Measurements from ENCODE around the gene DENND4B. TPM values are rescaled to one million over a fixed set of nuclear protein-coding genes. Genes with fewer than 3 reads are reported as not detected.
"Not testable (repeated sequence)": the region's sequence is repeated elsewhere in the genome, so short reads cannot be mapped to it uniquely, and the experiment has no call there.

DENND4B gene, protein sequence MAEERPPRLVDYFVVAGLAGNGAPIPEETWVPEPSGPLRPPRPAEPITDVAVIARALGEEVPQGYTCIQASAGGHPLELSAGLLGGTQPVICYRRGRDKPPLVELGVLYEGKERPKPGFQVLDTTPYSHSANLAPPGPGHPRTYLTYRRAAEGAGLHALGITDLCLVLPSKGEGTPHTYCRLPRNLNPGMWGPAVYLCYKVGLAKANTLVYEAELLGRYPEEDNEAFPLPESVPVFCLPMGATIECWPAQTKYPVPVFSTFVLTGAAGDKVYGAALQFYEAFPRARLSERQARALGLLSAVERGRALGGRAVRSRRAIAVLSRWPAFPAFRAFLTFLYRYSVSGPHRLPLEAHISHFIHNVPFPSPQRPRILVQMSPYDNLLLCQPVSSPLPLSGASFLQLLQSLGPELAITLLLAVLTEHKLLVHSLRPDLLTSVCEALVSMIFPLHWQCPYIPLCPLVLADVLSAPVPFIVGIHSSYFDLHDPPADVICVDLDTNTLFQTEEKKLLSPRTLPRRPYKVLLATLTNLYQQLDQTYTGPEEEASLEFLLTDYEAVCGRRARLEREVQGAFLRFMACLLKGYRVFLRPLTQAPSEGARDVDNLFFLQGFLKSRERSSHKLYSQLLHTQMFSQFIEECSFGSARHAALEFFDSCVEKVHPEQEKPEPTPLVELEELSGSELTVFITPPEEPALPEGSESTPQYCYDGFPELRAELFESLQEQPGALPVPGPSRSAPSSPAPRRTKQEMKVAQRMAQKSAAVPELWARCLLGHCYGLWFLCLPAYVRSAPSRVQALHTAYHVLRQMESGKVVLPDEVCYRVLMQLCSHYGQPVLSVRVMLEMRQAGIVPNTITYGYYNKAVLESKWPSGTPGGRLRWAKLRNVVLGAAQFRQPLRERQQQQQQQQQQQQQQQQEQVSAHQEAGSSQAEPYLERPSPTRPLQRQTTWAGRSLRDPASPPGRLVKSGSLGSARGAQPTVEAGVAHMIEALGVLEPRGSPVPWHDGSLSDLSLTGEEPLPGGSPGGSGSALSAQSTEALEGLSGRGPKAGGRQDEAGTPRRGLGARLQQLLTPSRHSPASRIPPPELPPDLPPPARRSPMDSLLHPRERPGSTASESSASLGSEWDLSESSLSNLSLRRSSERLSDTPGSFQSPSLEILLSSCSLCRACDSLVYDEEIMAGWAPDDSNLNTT (N-terminal part only)
- total RNA-seq: 11.9 and 14.7 TPM in 2 replicates

- DNase-seq (ENCODE audit: low read depth, low spot score): no peak
These were observed at the start of gene DENND4B for GRCh38 chr1:153946622-153947241. Gene DENND4B, minus strand, starts transcription at chr1:153946718. Its CDS starts 2,344 bp downstream, at chr1:153944374.

GRCh38 chr1:153995640-153996039 lies 49.1 kb upstream of the DENND4B start:
- no peak for DNase-seq (ENCODE audit: low read depth, low spot score)

DNA sequence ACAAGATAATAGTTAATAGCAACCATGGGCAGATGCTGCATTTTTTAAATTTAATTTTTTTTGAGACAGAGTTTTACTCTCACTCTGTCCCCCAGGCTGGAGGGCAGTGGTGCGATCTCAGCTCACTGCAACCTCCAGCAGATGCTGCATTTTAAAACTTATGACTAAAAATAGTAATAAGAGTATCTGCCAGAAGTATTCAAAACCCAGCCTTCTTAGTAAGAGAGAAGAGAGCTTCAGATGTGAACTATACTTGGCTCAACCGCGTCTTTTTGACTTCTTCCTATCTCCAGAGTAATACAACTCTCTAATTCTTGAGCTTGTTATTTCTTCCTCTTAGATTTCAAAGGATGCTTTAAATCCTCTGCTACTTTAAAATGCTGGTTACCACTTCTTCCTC lies 48.7 kb upstream of the DENND4B start:
- no peak for DNase-seq (ENCODE audit: low read depth, low spot score)

DNA sequence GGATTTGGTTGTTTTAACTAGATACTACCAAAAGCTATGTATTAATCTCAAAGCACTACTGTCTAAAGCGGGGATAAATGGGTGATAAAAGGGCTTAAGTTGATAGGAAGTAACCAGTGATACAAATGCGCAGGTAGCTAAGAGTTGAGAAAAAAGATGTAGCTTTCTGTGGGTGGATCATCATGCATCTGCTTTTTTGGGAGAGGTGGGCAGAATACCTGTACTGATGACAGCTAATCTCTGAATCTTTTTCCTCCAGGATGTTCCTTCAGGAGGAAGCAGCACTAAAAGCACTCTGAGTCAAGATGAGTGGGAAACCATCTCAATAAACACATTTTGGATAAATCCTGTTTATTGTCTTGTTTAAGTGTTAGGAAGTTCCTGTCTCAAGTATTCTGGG lies 45.3 kb upstream of the DENND4B start:
- DNase-seq (ENCODE audit: low read depth, low spot score): no peak

- no peak for DNase-seq (ENCODE audit: low read depth, low spot score)
These were observed 44.7 kb upstream of the DENND4B start for GRCh38 chr1:153991151-153991630.

GRCh38 chr1:153990468-153991150 lies 44.1 kb upstream of the DENND4B start, which contains the start of gene RPS27:
Gene RPS27, plus strand, starts transcription at chr1:153990762. Its CDS starts 35 bp downstream, at chr1:153990797.
- DNase-seq (ENCODE audit: low read depth, low spot score): peak; percentile 94

DNA sequence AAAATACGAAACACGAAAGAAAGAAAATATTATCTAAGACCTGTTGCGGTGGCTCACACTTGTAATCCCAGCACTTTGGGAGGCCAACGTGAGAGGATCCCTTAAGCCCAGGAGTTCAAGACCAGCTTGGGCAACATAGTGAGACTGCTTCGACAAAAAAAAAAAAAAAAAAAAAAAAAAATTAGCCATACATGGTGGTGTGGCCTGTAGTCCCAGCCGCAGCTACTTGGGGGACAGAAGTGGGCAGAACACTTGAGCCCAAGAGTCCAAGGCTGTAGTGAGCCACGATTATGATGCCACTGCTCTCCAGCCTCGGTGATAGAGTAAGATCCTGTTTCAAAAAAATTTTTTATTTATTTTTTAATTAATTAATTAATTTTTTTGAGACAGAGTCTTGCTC lies 41.1 kb upstream of the DENND4B start:
- no peak for DNase-seq (ENCODE audit: low read depth, low spot score)

DNA sequence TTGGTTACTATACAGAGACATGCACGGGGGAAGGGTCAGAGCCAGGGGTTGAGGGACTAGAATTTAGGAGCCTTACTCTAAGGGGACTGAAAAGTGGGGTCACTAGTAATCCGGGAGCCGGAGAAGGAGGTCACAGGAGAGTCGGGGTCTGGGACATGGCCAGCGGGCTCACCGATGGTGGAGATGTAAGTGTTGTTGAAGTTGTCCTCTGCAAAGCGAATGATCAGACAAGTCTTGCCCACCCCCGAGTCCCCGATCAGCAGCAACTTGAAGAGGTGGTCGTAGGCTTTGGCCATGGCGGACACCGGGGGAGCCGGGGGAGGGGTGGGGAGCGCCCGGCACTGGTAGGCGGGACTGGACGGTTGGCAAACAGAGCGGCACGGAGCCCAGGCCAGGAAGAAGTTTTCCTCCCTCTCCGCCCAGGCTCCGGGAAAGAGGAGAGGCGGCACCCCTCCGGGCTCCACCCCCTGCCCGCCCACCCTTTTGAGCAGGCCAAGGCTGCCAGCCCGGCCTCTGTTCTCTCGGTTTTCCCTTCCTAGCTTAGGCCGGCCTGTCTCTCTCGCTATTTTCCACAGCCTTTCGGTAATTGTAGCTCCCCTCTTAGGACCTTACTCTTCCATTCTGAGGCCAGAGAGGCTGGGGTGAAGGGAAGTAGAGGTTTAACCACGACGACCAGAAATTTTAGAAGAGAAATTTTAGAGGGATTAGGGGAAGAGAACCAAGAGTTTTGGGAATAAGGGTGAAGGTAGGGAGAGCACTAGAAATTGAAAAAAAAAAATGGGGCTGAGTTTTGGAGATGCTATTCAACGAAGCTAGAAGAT lies 39.6 kb upstream of the DENND4B start, which contains the start of gene RAB13:
Gene RAB13, minus strand, starts transcription at position 399 of the 821 bp plus-strand sequence. Its CDS starts 103 bp downstream, at position 296.
- no peak for DNase-seq (ENCODE audit: low read depth, low spot score)

- no peak for DNase-seq (ENCODE audit: low read depth, low spot score)
These were observed 38.9 kb upstream of the DENND4B start for GRCh38 chr1:153985341-153985912.

DNA sequence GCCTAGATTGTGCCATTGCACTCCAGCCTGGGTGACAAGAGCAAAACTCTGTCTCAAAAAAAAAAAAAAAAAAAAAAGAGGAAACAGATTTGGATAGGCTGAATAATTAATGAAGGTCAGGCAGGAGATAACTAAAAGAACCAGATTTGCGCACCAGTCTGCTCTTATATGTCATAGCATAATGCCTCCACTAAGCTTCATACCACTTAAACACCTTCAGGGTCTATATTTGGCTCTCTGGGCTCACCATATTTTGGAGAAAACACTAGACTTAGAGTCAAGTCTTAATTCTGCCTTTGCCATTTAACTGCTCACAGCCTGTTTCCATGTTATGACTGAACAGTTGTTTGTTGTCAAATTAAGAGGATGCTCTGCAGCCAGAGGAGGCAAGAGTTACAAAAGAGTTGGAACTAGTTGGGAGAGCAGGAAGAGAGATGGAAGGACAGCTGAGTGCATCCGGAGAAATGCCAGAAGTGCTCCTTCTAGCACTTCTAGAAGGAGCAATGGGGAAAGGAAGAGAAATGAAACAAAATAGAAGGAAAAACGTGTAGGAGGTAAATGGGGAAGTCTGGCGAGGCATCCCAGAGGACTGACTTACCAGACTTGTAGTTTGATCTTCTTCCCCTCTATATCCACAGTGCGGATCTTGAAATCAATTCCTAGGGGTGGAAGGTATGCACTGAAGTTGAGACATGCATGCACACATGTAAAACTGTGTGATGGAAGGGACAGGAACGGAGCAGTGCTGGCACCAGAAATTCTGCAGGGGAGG lies 37.8 kb upstream of the DENND4B start:
- no peak for DNase-seq (ENCODE audit: low read depth, low spot score)

DNA sequence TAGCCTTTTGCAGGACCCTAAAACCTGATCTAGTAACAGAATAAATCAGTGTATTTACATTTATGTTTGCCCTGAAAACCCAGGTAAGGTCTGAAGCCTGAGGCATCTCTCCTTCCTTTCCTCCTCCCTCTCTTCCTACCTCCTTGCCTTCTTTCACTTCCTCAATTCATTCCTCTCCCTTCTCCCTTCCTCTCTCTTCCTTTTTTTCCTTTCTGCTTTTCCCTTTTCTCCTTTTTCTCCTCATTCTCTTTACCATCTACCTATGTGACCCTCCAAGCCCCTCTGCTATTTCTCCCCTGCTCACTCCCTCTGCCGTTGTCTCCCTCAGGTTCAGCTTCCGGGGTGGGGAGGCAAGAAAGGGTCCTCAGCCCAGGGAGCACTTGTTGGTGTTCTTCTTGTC lies 35.2 kb upstream of the DENND4B start:
- not testable (repeated sequence) for DNase-seq (ENCODE audit: low read depth, low spot score)

DNA sequence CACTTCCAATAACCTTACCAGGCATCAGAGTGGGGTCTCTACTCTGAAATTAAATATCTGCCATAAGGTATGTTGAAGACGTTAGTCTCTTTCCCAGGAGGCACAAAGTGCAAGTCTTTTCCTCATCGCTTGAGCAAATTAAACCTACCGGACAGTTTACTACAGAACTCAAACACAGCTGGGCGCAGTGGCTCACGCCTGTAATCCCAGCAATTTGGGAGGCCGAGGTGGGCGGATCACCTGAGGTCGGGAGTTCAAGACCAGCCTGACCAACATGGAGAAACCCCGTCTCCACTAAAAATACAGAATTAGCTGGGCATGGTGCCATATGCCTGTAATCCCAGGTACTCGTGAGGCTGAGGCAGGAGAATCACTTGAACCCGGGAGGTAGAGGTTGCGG lies 32.6 kb upstream of the DENND4B start:
- DNase-seq (ENCODE audit: low read depth, low spot score): not testable (repeated sequence)

DNA sequence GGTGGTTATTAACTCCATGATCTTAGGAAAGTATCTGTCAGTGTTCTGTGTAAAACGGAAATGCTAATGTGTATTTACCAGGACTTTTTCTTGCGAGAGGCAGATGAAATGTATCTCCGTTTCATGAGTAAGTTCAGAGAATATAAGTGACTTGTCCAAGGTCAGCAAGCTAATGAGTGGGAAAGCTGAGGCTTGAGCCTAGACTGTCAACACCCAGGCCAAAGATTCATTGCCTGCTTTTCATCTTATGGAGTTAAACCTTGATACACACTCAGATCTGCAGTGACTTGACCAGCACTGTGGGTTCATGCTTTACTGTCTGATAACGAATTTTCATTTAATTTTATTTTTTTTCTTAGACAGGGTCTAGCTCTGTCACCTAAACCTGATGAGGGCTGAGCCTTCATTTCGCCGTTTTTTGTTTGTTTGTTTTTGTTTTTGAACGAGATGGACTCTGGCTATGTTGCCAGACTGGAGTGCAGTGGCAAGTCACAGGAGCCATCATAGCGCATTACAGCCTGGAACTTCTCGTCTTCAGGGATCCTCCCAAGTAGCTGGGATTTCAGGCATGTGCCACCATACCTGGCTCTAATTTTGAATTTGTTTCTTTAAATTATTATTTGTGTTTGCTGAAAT lies 31.9 kb upstream of the DENND4B start:
- DNase-seq (ENCODE audit: low read depth, low spot score): no peak

DNA sequence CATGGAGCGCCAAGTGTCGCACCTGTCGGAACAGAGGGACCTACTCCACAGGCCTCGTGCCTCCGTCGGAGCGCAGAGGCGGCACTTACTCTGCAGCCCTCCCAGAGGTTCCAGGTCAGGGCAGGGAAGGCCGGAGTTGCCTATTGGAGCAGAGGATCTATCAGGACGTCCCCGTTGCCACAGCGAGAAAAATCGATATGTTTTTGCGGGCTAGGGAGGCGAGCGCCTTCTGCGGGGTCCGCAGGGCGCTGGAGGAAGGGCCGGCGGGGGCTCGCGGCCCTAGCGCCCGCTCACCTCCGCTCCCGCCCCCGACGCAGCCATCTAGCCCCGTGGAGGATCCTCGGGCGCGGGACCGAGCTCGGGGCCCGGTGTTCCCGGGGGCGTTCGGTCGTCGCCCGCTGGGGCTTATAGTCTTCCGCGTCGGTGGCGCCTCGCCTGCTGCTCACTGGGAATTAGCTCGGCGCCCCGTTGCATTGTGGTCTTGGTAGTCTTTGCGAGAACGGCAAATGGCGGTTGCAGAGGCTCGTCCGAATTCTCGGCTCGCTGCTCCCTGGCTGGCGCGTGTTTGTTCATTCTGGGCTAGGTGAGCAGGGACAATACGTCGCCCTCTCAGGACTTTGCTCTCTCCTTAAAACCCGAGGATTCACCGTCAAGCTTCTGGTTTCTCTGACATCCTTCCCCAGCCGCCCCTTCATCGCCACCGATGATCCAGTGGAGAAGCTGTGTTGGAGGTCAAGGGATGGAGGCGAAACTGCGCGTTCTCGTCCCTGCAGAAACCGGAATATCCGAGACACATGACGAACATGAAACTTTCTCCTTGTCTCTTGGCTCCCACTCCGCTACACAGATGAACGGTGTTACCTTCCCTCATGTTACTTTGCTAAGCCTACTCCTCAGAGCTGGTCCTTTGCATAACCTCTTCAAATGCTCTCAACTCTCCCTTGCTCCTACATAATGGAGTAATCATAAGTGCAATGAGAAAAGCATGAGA lies 31.0 kb upstream of the DENND4B start, which contains the start of gene JTB:
Gene JTB, minus strand, starts transcription at position 425 of the 991 bp plus-strand sequence. Its CDS starts 422 bp downstream, at position 3.
- no peak for DNase-seq (ENCODE audit: low read depth, low spot score)

GRCh38 chr1:153976819-153977249 lies 30.3 kb upstream of the DENND4B start:
- DNase-seq (ENCODE audit: low read depth, low spot score): no peak

DNA sequence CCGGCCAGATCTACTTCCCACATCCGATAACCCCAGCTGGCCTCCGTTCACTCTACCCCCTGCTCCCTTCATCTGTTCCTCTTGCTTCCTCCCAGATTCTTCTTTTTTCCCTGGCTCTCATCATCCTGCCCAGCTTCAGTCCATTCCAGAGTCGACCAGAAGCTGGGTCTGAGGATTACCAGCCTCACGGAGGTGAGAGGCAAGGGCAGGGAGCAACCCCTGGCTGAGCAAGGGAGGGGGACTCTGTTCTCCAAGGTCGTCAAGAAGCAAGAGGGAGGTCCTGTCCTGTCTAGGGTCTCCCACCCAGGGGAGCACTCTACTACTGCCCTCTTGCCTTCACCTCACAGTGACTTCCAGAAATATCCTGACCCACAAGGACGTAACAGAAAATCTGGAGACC lies 27.0 kb upstream of the DENND4B start:
- DNase-seq (ENCODE audit: low read depth, low spot score): no peak
